CD4-positive, alpha-beta memory T cell (primary cell): ENCODE results near the gene PHF20. TPM values are rescaled to one million over a fixed set of nuclear protein-coding genes. Genes with fewer than 3 reads are reported as not detected.
"Not testable (repeated sequence)": the region's sequence is repeated elsewhere in the genome, so short reads cannot be mapped to it uniquely, and the experiment has no call there.

ENCODE experiments used
- CTCF ChIA-PET: fragments of 350-600 bp; sonication (Branson Sonifier 250); formaldehyde crosslinking; loops from one replicate; lab custom pipeline; 2021; ENCODE audit warnings: inconsistent platforms; ENCODE audit not compliant: partially characterized antibody; lab: Charles Lee
- POLR2A ChIA-PET: fragments of 350-600 bp; sonication (Branson Sonifier 250); formaldehyde crosslinking; loops from one replicate; lab custom pipeline; 2021; ENCODE audit not compliant: partially characterized antibody; lab: Charles Lee
- DNase-seq, 5 donors: peaks; one replicate each; pipeline versions ENCODE4 v3.0.0 to v3.0.0-alpha.2; 2020 to 2022; ENCODE audit warnings: mixed read lengths in 1 of 5
- H3K27ac ChIP-seq: one replicate; pipeline ENCODE4 v1.7.0; 2013; ENCODE audit warnings: low read depth, low read length
- H3K27me3 ChIP-seq: 2 replicates; pipeline ENCODE4 v1.7.0; 2013; ENCODE audit warnings: mild to moderate bottlenecking, low read length, moderate library complexity; ENCODE audit not compliant: insufficient read depth
- H3K36me3 ChIP-seq: 2 replicates; pipeline ENCODE4 v1.7.0; 2013; ENCODE audit warnings: mild to moderate bottlenecking, low read length, moderate library complexity; ENCODE audit not compliant: insufficient read depth
- H3K4me1 ChIP-seq: 2 replicates; pipeline ENCODE4 v1.7.0; 2013; ENCODE audit warnings: mild to moderate bottlenecking, low read length, moderate library complexity; ENCODE audit not compliant: insufficient read depth
- H3K4me3 ChIP-seq, 2 donors: one replicate each; pipeline ENCODE4 v1.7.0; 2013; ENCODE audit warnings: low read length in 2 of 2, mild to moderate bottlenecking in 1 of 2
- H3K9me3 ChIP-seq, 2 donors: one replicate each; pipeline ENCODE4 v1.7.0; 2013; ENCODE audit warnings: low read length in 2 of 2, control low read depth in 1 of 2; ENCODE audit not compliant: control insufficient read depth in 1 of 2
- H3K27ac Mint-ChIP-seq, 7 donors: one replicate each; pipeline ENCODE4 v1.8.0; 2020 to 2021; ENCODE audit warnings: mixed read lengths in 7 of 7, mild to moderate bottlenecking in 6 of 7, inconsistent platforms in 3 of 7, moderate library complexity in 3 of 7
- H3K27me3 Mint-ChIP-seq, 2 donors: one replicate each; pipeline ENCODE4 v1.8.0; 2020 to 2021; ENCODE audit warnings: mixed read lengths in 2 of 2
- H3K36me3 Mint-ChIP-seq, 2 donors: one replicate each; pipeline ENCODE4 v1.8.0; 2020 to 2021; ENCODE audit warnings: mixed read lengths in 2 of 2, inconsistent platforms in 1 of 2, mild to moderate bottlenecking in 1 of 2
- H3K4me1 Mint-ChIP-seq, 4 donors: one replicate each; pipeline ENCODE4 v1.8.0; 2020 to 2021; ENCODE audit warnings: mixed read lengths in 4 of 4, mild to moderate bottlenecking in 1 of 4
- H3K4me3 Mint-ChIP-seq, 8 donors: one replicate each; pipeline ENCODE4 v1.8.0; 2020 to 2021; ENCODE audit warnings: mixed read lengths in 8 of 8, mild to moderate bottlenecking in 7 of 8, moderate library complexity in 6 of 8, inconsistent platforms in 3 of 8
- H3K9me3 Mint-ChIP-seq, 8 donors: one replicate each; pipeline ENCODE4 v1.8.0; 2020 to 2021; ENCODE audit warnings: mixed read lengths in 8 of 8, mild to moderate bottlenecking in 5 of 8, inconsistent platforms in 3 of 8, moderate library complexity in 1 of 8
- intact Hi-C: fragments of 100-400 bp; cut with micrococcal nuclease; formaldehyde crosslinking; loops from one replicate; pipeline ENCODE4 v1.15.1; 2023
- polyA plus RNA-seq, 2 donors: library from polyadenylated mRNA; unstranded; fragments of 300-500 nt; fragmentation: Illumina TruSeq; gene quantifications; one replicate each; pipeline ENCODE4 v1.2.3, GENCODE V29; 2021
- total RNA-seq, 2 experiments: library from RNA; stranded (reverse); gene quantifications; one replicate each; pipeline ENCODE4 v1.2.3, GENCODE V29; 2021

Gene PHF20
- total RNA-seq (10 to 100 TPM; 72.9 to 82.3 TPM), polyA plus RNA-seq (100 to 1,000 TPM; 106 to 126 TPM)

DNA sequence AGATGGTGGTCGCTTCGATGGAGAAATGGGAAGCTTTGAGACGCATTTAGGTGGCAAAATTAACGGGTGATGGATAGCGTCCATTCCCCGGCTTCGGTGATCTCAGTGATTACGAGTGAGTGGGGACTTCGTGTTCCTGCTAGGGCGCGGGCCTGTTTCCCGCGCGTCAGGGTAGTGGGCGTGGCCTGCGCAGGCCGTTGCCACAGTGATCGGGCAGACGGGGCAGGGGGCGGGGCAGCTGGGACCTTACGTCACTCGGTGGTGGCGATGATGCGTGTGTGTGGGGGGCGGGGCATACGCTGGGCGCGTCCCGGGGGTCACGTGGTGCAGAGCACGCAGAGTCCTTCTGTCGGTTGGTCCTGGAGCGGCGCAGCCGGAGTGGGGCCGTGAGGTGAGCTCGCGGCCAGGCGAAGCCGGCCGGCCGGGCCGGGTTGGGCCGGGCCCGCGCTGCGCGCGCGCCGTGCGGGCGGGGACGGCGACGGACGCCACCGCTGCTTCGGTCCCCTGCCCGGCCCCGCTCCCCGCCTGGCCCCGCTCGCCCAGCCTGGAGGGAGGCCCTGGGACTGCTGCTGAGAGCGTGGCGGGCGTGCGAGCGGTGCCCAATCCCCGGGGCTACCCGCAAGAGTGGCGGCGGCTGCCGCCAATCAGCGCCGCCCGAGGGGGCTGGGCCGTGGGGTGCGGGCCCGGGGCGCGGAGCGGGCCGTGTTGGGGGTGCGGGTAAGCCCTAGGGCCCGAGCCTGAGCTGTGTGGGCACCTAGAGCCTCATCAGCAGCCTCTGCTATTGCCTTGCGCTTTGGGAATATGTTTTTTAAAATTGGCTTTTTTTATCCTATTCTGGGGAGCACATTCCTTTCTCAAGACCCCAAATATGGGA lies at the start of gene PHF20:
PHF20 (plus strand) TSS at position 327 of the 874 bp plus-strand sequence. CDS start 29,508 bp downstream, outside the sequence.
- H3K4me3 Mint-ChIP-seq: peak within 1 kb of the TSS; percentile 87 to 93 (median 91)
- intact Hi-C loops: loop anchor here (1.0 to 10.0 kb wide), 4 partner anchors 30 to 180 kb away; partner anchors contain the start of genes RBM39 and SCAND1
- H3K27ac ChIP-seq: peak within 1 kb of the TSS; percentile 94
- H3K9me3 ChIP-seq: no peaks in the 10 kb centered on the region
- peak; percentile 99 to 100 (median 99) for DNase-seq
- ChIA-PET CTCF (interaction anchor here (1.0 to 3.3 kb wide), 8 partner anchors 10 to 182 kb away, joined by 3 to 54 read pairs (median 4); partner anchors contain the start of genes NFS1, RBM39, ROMO1 and SCAND1), POLR2A (interaction anchor here (0.6 to 20.6 kb wide), 25 partner anchors 8 to 1961 kb away, joined by 3 to 1007 read pairs (median 4); partner anchors contain the start of genes CEP250, CHMP4B, CPNE1 and NFS1)
- H3K27me3 Mint-ChIP-seq: no peaks in the 10 kb centered on the region
- peaks cover 57 to 93% (median 72%) of the 10 kb centered on the region in 4 donors for H3K4me1 Mint-ChIP-seq
- peak within 1 kb of the TSS; percentile 96 to 100 (median 100) for H3K27ac Mint-ChIP-seq
- H3K4me3 ChIP-seq: peak within 1 kb of the TSS; percentile 49 to 79
- peaks cover 0 to 4% (median 0%) of the 10 kb centered on the region in 8 donors for H3K9me3 Mint-ChIP-seq
- peaks cover 4% of the 10 kb centered on the region for H3K36me3 ChIP-seq
- H3K36me3 Mint-ChIP-seq: peaks cover 7 to 29% of the 10 kb centered on the region in 2 donors
- H3K4me1 ChIP-seq: peaks cover 89% of the 10 kb centered on the region
- no peaks in the 10 kb centered on the region for H3K27me3 ChIP-seq

- Histone ChIP-seq H3K4me1 (peaks cover 48% of the 10 kb centered on the region), H3K36me3 (peaks cover 88% of the 10 kb centered on the region)
- POLR2A ChIA-PET: interaction anchor here (0.9 to 2.5 kb wide), 2 partner anchors 10 to 19 kb away, joined by 3 to 10 read pairs; partner anchors contain the start of gene RBM39
- H3K27me3 ChIP-seq, DNase-seq, H3K27me3 Mint-ChIP-seq, H3K4me3 ChIP-seq, H3K27ac ChIP-seq, H3K9me3 Mint-ChIP-seq, CTCF ChIA-PET, H3K9me3 ChIP-seq: not testable (repeated sequence)
- Mint-ChIP-seq H3K4me1 (peaks cover 21 to 61% (median 39%) of the 10 kb centered on the region in 4 donors), H3K4me3 (peak overlapping the region in 1 of 8 donors; percentile 43), H3K36me3 (peaks cover 56 to 77% of the 10 kb centered on the region in 2 donors), H3K27ac (peak overlapping the region in 5 of 7 donors; percentile 17 to 81 (median 43))
- intact Hi-C loops: loop anchor here (10.0 kb wide), 1 partner anchor 52 kb away; the partner anchor contains the start of gene PHF20
Measured at GRCh38 chr20:35723275-35723639, 48.6 kb upstream of the PHF20 start.

DNA sequence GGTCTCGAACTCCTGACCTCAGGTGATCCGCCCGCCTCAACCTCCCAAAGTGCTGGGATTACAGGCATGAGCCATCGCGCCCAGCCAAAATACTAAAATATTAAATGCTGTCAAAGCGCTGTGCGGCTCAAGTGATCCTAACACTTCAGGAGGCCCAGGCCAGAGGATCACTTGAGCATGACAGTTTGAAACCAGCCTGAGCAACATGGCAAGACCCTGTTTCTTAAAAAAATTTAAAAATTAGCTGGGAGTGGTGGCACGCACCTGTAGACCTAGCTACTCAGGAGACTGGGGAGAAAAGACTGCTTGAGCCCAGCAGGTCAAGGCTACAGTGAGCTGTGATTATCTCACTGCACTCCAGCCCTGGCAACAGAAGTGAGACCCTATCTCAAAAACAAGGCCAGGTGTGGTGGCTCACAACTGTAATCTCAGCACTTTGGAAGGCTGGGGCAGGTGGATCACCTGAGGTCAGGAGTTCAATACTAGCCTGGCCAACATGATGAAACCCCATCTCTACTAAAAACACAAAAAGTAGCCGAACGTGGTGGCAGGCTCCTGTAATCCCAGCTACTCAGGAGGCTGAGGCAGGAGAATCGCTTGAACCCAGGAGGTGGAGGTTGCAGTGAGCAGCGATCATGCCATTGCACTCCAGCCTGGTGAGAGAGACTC lies 48.0 kb upstream of the PHF20 start:
- H3K9me3 ChIP-seq, H3K27me3 ChIP-seq, H3K4me3 ChIP-seq, CTCF ChIA-PET, DNase-seq, H3K27me3 Mint-ChIP-seq, H3K27ac ChIP-seq, H3K9me3 Mint-ChIP-seq: not testable (repeated sequence)
- intact Hi-C loops: loop anchor here (10.0 kb wide), 1 partner anchor 51 kb away; the partner anchor contains the start of gene PHF20
- peaks cover 56 to 77% of the 10 kb centered on the region in 2 donors for H3K36me3 Mint-ChIP-seq
- H3K27ac Mint-ChIP-seq: peak overlapping the region in 5 of 7 donors; percentile 6 to 71 (median 31)
- H3K4me3 Mint-ChIP-seq: peak overlapping the region in 2 of 8 donors; percentile 31 to 39
- Histone ChIP-seq H3K4me1 (peaks cover 44% of the 10 kb centered on the region), H3K36me3 (peaks cover 87% of the 10 kb centered on the region)
- POLR2A ChIA-PET: interaction anchor here (0.6 to 2.5 kb wide), 3 partner anchors 9 to 19 kb away, joined by 3 to 10 read pairs (median 3); partner anchors contain the start of gene RBM39
- H3K4me1 Mint-ChIP-seq: peaks cover 21 to 60% (median 38%) of the 10 kb centered on the region in 4 donors

- Histone ChIP-seq H3K27me3 (no peaks in the 10 kb centered on the region), H3K27ac (no peak overlapping the region), H3K4me3 (no peak overlapping the region), H3K9me3 (no peaks in the 10 kb centered on the region), H3K4me1 (peaks cover 40% of the 10 kb centered on the region), H3K36me3 (peaks cover 86% of the 10 kb centered on the region)
- Mint-ChIP-seq H3K4me1 (peaks cover 21 to 59% (median 41%) of the 10 kb centered on the region in 4 donors), H3K4me3 (peak overlapping the region in 2 of 8 donors; percentile 31 to 39), H3K9me3 (no peaks in the 10 kb centered on the region), H3K27ac (peak overlapping the region in 5 of 7 donors; percentile 24 to 71 (median 64)), H3K36me3 (peaks cover 52 to 77% of the 10 kb centered on the region in 2 donors), H3K27me3 (no peaks in the 10 kb centered on the region)
- no peak for DNase-seq
- ChIA-PET CTCF (interaction anchor here (0.7 kb wide), 1 partner anchor 629 kb away, joined by 3 read pairs; no protein-coding TSS in a partner anchor), POLR2A (interaction anchor here (0.6 to 2.5 kb wide), 4 partner anchors 8 to 18 kb away, joined by 3 to 10 read pairs (median 3); partner anchors contain the start of gene RBM39)
- intact Hi-C loops: loop anchor here (10.0 kb wide), 1 partner anchor 50 kb away; the partner anchor contains the start of gene PHF20
Measured at GRCh38 chr20:35724321-35725230, 47.2 kb upstream of the PHF20 start.

DNA sequence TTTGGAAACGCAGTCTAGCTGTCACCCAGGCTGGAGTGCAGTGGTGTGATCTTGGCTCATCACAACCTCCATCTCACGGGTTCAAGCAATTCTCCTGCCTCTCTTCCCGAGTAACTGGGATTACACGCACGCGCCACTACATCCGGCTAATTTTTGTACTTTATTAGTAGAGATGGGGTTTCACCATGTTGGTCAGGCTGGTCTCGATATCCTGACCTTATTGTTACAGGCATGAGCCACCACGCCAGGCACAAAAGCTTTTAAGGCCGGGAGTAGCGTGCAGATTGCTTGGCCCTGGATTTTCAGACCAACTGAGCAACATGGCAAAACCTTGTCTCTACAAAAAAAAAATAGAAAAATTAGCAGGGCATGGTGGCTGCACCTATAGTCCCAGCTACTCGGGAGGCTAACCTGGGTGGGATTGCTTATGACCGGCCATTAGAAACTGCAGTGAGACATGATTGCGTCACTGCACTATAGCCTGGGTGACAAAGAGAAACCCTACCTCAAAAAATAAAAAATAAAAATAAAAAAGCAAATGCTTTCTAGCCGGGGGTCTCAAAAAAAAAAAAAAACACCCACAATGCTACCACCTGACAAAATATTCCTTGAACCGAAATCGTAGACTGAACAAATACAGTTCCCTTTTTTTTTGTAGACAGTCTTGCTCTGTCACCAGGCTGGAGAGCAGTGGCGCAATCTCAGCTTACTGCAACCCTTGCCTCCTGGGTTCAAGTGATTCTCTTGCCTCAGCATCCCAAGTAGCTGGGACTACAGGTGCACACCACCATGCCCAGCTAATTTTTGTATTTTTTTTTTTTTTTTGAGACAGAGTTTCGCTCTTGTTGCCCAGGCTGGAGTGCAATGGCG lies 44.7 kb upstream of the PHF20 start:
- Mint-ChIP-seq H3K4me1 (peaks cover 18 to 57% (median 40%) of the 10 kb centered on the region in 4 donors), H3K36me3 (peaks cover 51 to 76% of the 10 kb centered on the region in 2 donors), H3K27ac (peak overlapping the region in 3 of 7 donors; percentile 31 to 72 (median 62)), H3K9me3 (no peaks in the 10 kb centered on the region), H3K27me3 (no peaks in the 10 kb centered on the region), H3K4me3 (peak overlapping the region in 1 of 8 donors; percentile 3)
- ChIA-PET POLR2A (interaction anchor here (9.4 kb wide), 1 partner anchor 15 kb away, joined by 102 read pairs; the partner anchor contains the start of gene RBM39), CTCF (interaction anchor here (1.4 kb wide), 1 partner anchor 12 kb away, joined by 4 read pairs; no protein-coding TSS in a partner anchor)
- intact Hi-C loops: loop anchor here (10.0 kb wide), 1 partner anchor 48 kb away; the partner anchor contains the start of gene PHF20
- no peaks in the 10 kb centered on the region for H3K27me3 ChIP-seq
- DNase-seq: no peak
- no peak overlapping the region for H3K27ac ChIP-seq
- H3K4me3 ChIP-seq: no peak overlapping the region
- H3K9me3 ChIP-seq: no peaks in the 10 kb centered on the region
- peaks cover 43% of the 10 kb centered on the region for H3K4me1 ChIP-seq
- peaks cover 85% of the 10 kb centered on the region for H3K36me3 ChIP-seq
